ENCODE results near the gene CAMKMT.

DNA sequence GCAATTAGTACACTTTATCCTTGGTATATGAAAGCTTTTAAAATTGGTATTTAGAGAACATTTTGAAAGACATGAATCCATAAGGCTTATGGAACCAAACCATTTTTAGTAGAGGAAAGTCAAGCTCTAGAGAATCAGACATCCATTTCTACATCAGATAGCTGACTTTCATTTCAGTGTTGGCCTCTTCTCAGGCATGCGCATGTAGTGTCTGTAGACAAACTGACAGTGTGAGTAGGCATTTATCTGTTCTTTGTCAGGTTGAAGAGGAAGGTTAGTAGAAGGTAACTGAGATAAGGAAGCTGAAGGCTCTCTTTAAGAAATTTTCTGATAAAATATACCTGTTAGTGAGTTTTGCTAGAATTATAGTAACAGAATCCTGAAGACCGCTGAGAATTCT is 357.8 kb downstream of the CAMKMT start:
- TF ChIP-seq, protein P1, sequence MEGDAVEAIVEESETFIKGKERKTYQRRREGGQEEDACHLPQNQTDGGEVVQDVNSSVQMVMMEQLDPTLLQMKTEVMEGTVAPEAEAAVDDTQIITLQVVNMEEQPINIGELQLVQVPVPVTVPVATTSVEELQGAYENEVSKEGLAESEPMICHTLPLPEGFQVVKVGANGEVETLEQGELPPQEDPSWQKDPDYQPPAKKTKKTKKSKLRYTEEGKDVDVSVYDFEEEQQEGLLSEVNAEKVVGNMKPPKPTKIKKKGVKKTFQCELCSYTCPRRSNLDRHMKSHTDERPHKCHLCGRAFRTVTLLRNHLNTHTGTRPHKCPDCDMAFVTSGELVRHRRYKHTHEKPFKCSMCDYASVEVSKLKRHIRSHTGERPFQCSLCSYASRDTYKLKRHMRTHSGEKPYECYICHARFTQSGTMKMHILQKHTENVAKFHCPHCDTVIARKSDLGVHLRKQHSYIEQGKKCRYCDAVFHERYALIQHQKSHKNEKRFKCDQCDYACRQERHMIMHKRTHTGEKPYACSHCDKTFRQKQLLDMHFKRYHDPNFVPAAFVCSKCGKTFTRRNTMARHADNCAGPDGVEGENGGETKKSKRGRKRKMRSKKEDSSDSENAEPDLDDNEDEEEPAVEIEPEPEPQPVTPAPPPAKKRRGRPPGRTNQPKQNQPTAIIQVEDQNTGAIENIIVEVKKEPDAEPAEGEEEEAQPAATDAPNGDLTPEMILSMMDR (conservative IDR thresholded peaks at IDR 0.05): no peak
- TF ChIP-seq ZFX (IDR thresholded peaks at IDR 0.05): no peak
